GM19397 (cell line): ENCODE results near the gene DDX4.

Experiments
- ATAC-seq: cut with Tn5 transposase; IDR thresholded peaks from one replicate; pipeline ENCODE4 v1.9.1; 2021; ENCODE audit warnings: mild to moderate bottlenecking, moderate library complexity; ENCODE audit not compliant: unreplicated experiment

The DDX4 gene

DNA sequence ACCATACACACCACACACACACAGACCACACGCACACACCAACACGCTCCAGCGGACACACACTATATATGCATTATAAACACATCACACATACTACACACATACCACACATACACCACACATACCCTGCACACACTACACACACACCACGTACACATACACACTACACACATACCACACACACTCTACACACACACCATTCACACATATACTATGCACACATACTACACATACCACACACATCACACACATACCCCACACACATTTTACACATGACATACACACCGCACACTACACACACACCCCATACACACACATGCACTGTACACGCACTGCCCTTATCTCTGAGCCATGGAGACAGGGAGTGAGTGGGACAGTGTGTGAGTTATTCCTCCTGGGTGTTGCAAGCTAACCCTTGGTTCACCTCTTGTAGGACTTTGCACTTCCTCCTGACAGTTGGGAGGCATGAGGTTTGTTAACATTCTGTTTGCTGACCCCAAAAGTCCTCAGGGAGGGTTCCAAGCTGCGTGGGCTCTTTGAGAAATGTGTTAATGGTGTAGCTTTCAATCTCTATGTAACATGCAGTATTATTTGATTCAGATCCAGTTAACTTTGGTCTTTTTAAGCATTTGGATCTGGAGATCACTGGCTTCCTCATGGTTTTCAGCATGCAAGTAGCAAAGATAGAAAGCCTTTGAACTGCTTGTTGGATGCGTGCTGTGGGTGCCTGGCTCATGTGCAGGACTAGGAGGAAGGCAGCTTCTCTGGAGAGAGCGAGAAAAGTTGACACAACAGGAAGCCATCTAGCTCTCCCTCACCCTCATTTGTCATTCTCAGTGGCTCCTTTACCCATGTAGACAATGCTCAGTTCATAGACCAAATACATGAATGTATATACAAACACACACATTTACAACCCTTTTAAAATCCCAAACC lies 127.0 kb downstream of the DDX4 start:
- no peak for ATAC-seq

GRCh38 chr5:55865831-55866230 lies 128.0 kb downstream of the DDX4 start:
- no peak for ATAC-seq

DNA sequence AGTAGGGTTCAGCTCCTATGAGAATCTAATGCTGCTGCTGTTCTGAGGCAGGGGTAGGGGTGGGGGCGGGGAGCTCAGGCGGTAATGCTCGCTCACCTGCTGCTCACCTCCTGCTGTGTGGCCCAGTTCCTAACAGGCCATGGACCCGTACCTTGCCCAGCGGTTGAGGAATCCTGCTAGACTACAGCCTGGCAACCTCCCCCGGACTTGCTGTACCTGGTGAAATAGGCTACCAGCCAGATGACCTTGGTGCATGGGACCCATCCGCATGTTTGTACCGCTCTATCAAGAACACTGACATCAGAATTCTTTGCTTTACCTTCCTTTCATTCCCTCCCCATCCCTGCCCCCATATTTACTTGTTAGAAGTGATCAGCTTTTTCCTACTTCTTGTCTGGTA lies 128.6 kb downstream of the DDX4 start:
- ATAC-seq: no peak
